A549 (cell line): Measurements from ENCODE around the gene TMEM18.

Experiments
- EP300 ChIP-seq, 2 experiments: fragments of >200 bp; sonication (Bioruptor Twin); formaldehyde crosslinking; IDR thresholded peaks; 2 replicates in 1 of 2; 3 replicates in 1 of 2; pipeline ENCODE4 v1.6.1; 2016 to 2017
- HOXA7 ChIP-seq: fragments of 250-450 bp; sonication (Bioruptor Pico); IDR thresholded peaks from 2 replicates; pipeline ENCODE4 v1.5.0; 2020; ENCODE audit warnings: mild to moderate bottlenecking, moderate library complexity
- MYC ChIP-seq: IDR thresholded peaks from 2 replicates; pipeline ENCODE4 v1.6.1; 2012; ENCODE audit warnings: mild to moderate bottlenecking, inconsistent platforms, low read length, improper control_type of control experiment, borderline replicate concordance
- NR3C1 ChIP-seq: fragments of >200 bp; sonication (Bioruptor Twin); formaldehyde crosslinking; IDR thresholded peaks from 3 replicates; pipeline ENCODE4 v1.6.1; 2017
- PHF8 ChIP-seq: fragments of 200-600 bp; sonication (generic); IDR thresholded peaks from 2 replicates; pipeline ENCODE4 v1.6.1; 2016; ENCODE audit warnings: low read depth, mild to moderate bottlenecking, antibody characterized with exemption, moderate library complexity, borderline replicate concordance
- POLR2A ChIP-seq: IDR thresholded peaks from 2 replicates; pipeline ENCODE4 v1.6.1; 2012; ENCODE audit warnings: mild to moderate bottlenecking, low read length
- POLR2AphosphoS2 ChIP-seq: conservative IDR thresholded peaks from 2 replicates; pipeline ENCODE4 v1.6.1; 2012; ENCODE audit warnings: low read length, improper control_type of control experiment, inconsistent platforms
- RAD21 ChIP-seq, 2 experiments: fragments of >200 bp in 1 of 2; sonication (Bioruptor Twin) in 1 of 2; formaldehyde crosslinking in 1 of 2; IDR thresholded peaks in 1 of 2; conservative IDR thresholded peaks in 1 of 2; 2 replicates in 1 of 2; 3 replicates in 1 of 2; pipeline ENCODE4 v1.6.1; 2012 to 2018; ENCODE audit warnings: inconsistent platforms in 1 of 2
- SMC3 ChIP-seq: fragments of >200 bp; sonication (Bioruptor Twin); formaldehyde crosslinking; IDR thresholded peaks from 3 replicates; pipeline ENCODE4 v1.6.1; 2018; ENCODE audit warnings: inconsistent platforms
- TF ChIP-seq, protein P1 (sequence below): fragments of >200 bp; sonication (Bioruptor Twin); formaldehyde crosslinking; IDR thresholded peaks from 3 replicates; pipeline ENCODE4 v1.5.1; 2016
- TF ChIP-seq, protein P2 (sequence below): fragments of 200-600 bp; sonication (generic); IDR thresholded peaks from 2 replicates; pipeline ENCODE4 v1.6.1; 2016; ENCODE audit warnings: antibody characterized with exemption, mild to moderate bottlenecking, moderate library complexity

DNA sequence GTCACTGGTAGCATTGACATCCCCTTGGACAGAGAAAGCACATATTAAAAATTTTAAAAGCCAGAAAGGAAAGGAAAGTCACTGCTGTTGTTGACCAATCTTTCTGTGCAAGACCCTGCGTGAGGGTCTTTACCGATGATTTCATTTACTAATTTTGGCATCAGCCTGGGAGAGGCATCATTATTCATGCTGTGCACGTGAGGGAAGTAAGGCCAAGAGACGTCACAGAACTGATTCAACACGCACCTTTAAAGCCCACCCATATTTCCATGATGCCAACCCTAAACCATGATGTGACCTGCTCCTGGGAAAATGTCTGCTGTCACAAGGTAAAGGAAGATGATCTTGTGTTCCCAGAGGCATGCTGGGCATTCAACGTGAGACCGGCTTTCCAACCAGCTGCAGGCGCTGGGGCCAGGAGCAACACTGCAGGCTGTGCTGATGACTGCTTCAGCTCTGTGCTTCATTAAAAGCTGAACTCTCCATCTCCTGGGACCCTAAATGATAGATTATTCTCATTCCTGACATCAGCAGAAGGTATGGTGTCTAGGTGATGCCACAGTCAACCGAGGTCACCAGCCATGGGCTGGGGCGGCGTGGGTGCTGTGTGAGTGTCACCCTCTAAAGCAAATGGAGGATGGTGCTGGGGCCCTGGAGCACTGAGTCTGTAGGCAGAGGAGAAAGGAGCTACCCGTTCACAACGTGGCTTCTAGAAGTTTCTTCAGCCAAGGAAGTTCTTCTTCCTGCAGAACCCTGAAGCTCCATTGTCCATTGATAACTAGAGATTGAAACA lies 53.9 kb downstream of the TMEM18 start:
- TF ChIP-seq, protein P1, sequence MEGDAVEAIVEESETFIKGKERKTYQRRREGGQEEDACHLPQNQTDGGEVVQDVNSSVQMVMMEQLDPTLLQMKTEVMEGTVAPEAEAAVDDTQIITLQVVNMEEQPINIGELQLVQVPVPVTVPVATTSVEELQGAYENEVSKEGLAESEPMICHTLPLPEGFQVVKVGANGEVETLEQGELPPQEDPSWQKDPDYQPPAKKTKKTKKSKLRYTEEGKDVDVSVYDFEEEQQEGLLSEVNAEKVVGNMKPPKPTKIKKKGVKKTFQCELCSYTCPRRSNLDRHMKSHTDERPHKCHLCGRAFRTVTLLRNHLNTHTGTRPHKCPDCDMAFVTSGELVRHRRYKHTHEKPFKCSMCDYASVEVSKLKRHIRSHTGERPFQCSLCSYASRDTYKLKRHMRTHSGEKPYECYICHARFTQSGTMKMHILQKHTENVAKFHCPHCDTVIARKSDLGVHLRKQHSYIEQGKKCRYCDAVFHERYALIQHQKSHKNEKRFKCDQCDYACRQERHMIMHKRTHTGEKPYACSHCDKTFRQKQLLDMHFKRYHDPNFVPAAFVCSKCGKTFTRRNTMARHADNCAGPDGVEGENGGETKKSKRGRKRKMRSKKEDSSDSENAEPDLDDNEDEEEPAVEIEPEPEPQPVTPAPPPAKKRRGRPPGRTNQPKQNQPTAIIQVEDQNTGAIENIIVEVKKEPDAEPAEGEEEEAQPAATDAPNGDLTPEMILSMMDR = no peak
- TF ChIP-seq SMC3 (no peak), MYC (no peak), HOXA7 (CRISPR knock-in tag) (no peak), POLR2A (no peak), PHF8 (no peak), RAD21 (conservative IDR thresholded peaks at IDR 0.05 in 1 of 2, IDR thresholded peaks at IDR 0.05 in 1 of 2) (no peak), EP300 (IDR thresholded peaks at IDR 0.05) (no peak), POLR2AphosphoS2 (no peak), NR3C1 (no peak)
- TF ChIP-seq, protein P2, sequence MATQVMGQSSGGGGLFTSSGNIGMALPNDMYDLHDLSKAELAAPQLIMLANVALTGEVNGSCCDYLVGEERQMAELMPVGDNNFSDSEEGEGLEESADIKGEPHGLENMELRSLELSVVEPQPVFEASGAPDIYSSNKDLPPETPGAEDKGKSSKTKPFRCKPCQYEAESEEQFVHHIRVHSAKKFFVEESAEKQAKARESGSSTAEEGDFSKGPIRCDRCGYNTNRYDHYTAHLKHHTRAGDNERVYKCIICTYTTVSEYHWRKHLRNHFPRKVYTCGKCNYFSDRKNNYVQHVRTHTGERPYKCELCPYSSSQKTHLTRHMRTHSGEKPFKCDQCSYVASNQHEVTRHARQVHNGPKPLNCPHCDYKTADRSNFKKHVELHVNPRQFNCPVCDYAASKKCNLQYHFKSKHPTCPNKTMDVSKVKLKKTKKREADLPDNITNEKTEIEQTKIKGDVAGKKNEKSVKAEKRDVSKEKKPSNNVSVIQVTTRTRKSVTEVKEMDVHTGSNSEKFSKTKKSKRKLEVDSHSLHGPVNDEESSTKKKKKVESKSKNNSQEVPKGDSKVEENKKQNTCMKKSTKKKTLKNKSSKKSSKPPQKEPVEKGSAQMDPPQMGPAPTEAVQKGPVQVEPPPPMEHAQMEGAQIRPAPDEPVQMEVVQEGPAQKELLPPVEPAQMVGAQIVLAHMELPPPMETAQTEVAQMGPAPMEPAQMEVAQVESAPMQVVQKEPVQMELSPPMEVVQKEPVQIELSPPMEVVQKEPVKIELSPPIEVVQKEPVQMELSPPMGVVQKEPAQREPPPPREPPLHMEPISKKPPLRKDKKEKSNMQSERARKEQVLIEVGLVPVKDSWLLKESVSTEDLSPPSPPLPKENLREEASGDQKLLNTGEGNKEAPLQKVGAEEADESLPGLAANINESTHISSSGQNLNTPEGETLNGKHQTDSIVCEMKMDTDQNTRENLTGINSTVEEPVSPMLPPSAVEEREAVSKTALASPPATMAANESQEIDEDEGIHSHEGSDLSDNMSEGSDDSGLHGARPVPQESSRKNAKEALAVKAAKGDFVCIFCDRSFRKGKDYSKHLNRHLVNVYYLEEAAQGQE = no peak
